ACC112 (cell line): ENCODE results near the gene FAHD2A.
"Not testable (repeated sequence)": the region's sequence is repeated elsewhere in the genome, so short reads cannot be mapped to it uniquely, and the experiment has no call there.

Experiments
- H2AFZ ChIP-seq: fragments of 200-600 bp; sonication (generic); one replicate; pipeline ENCODE4 v1.6.0; 2017; ENCODE audit warnings: antibody characterized with exemption, low read length; ENCODE audit not compliant: unreplicated experiment
- H3K27ac ChIP-seq: fragments of 200-600 bp; sonication (generic); 2 replicates; pipeline ENCODE4 v1.5.1; 2014; ENCODE audit warnings: low read depth, mild to moderate bottlenecking, antibody characterized with exemption, low read length, moderate library complexity
- H3K27me3 ChIP-seq: fragments of 200-600 bp; sonication (generic); 2 replicates; pipeline ENCODE4 v1.6.1; 2014; ENCODE audit warnings: mild to moderate bottlenecking, antibody characterized with exemption, low read length, moderate library complexity, mixed read lengths; ENCODE audit not compliant: insufficient read depth
- H3K36me3 ChIP-seq: fragments of 200-600 bp; sonication (generic); 2 replicates; pipeline ENCODE4 v1.6.1; 2016; ENCODE audit warnings: mild to moderate bottlenecking, antibody characterized with exemption, low read length, moderate library complexity, mixed read lengths; ENCODE audit not compliant: insufficient read depth
- H3K4me1 ChIP-seq: fragments of 200-600 bp; sonication (generic); one replicate; pipeline ENCODE4 v1.6.1; 2016; ENCODE audit warnings: low read length, mixed read lengths; ENCODE audit not compliant: insufficient read depth, unreplicated experiment, control insufficient read depth
- H3K4me3 ChIP-seq: fragments of 200-600 bp; sonication (generic); 2 replicates; pipeline ENCODE4 v1.5.1; 2014; ENCODE audit warnings: mild to moderate bottlenecking, low read depth, low read length
- H3K79me2 ChIP-seq: fragments of 200-600 bp; sonication (generic); one replicate; pipeline ENCODE4 v1.6.0; 2016; ENCODE audit warnings: low read length; ENCODE audit not compliant: control insufficient read depth, unreplicated experiment, insufficient read depth

Gene FAHD2A

DNA sequence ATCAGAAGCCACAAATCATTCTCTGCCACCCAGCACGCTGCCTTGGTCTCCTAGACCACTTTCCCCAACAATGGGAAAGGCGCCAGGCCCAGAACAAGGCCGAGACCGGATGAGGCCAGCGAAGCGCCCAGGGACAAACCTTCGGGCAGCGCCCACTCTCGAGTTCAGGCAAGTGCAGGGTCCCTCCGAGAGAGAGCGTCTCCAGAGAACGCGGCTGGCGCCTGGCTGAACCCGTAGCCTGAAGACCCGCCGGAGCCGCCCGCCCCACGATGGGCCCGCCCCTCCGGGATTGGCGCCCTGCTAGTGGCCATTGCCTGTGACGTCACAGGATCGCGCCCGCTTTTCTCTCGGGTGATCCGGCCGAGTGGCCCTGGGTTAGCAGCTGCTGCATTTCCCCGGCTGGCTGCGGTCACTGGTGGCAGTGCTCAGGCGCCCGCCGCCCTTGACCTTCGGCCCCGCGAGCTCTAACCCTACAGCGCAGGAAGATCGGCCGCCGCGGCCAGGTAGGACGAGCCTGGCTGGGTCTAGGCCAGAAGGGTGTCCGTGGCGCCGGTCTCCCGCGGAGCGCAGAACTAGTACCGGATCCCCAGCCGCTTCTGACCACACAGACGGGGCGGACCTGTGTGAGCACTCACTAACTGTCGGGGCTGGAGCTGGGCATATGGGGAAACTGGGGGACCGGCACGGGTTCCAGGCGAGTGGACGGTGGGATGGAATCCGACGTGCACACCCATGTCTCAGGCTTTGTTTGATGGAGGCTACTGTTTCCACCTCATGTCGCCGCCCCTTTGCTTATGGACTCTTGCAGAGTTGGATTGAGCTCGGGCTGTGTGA lies at the start of gene FAHD2A:
Gene FAHD2A (plus strand): TSS at position 339 of the 834 bp plus-strand sequence. CDS start 2,851 bp downstream, outside the sequence.
- peaks cover 12% of the 10 kb centered on the region for H3K4me1 ChIP-seq
- H3K27ac ChIP-seq: peak within 1 kb of the TSS; percentile 23; the same call in 1 of the 2 replicates
- H3K79me2 ChIP-seq: peaks cover 24% of the 10 kb centered on the region
- peak within 1 kb of the TSS; percentile 93 for H3K4me3 ChIP-seq
- no peaks in the 10 kb centered on the region for H3K27me3 ChIP-seq
- H3K36me3 ChIP-seq: no peaks in the 10 kb centered on the region
- H2AFZ ChIP-seq: peak within 1 kb of the TSS; percentile 98

DNA sequence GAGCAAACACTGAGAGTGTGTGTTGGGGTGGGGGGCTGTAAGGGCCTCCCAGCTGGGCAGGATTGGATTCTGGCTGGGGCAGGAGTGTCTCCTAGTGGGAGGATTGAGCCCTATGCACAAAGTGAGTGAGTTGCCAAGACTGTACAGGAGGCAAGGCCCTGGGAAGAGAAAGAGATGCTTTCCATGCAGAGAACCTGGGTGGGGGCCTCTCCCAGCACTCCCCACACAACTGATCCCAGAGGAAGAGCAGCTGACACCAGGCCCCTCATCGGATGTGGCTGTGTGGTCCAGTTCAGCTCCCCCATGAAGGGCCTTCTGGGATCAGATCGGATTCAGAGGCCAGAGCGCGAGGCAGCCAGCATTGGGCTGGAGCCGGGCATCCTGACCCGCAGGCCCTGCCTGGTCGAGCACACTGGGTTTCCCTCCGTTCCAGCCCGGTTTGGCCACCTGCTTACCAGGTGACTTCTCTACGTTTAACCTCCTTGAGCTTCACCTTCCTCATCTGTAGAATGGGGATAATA lies 49.4 kb upstream of the FAHD2A start:
- Histone ChIP-seq H3K4me1 (no peaks in the 10 kb centered on the region), H3K27me3 (no peaks in the 10 kb centered on the region), H3K4me3 (no peak overlapping the region), H2AFZ (no peak overlapping the region), H3K79me2 (peaks cover 6% of the 10 kb centered on the region), H3K27ac (no peak overlapping the region), H3K36me3 (no peaks in the 10 kb centered on the region)

DNA sequence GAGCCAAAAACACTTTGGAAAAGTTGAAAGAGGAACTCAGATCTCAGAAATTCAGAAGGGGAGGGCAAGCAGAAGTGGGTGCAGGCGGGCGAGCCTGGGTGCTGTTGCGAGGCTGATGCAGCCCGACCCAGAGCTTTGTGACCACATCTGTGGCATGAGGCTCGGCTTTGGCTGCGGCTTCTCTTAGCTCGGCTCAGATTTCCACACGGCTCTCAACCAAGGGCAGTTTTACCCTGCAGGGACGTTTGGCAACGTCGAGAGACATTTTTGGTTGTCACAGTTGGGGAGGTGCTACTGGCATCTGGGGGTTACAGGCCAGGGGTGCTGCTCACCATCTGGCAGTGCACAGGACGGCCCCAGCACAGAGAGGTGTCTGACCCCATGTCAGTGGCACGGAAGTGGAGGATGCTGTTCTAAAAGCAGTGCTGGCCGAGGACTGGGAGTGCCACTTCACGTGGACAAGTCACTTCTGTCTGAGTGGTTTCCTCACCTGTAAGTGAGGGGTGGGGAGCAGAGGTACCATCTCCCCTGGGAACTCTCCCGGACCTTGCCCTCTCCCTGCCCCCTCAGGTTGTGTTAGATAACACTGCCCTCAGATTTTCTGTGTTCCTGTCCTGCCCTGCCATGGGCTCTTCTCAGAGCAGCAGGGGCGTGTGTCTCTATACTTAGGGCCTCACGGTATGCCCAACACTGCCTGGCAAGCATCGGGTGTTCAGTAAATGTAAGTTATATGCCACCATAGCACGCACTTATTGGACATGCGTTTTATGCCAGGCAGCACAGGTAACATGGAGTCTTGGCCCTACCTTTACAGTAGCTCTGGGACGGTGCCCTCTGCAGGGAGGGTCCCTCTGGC lies 48.7 kb upstream of the FAHD2A start:
- Histone ChIP-seq H3K79me2 (peaks cover 9% of the 10 kb centered on the region), H3K4me1 (peaks cover 3% of the 10 kb centered on the region), H3K36me3 (no peaks in the 10 kb centered on the region), H3K27me3 (no peaks in the 10 kb centered on the region), H3K4me3 (no peak overlapping the region), H3K27ac (no peak overlapping the region), H2AFZ (no peak overlapping the region)

DNA sequence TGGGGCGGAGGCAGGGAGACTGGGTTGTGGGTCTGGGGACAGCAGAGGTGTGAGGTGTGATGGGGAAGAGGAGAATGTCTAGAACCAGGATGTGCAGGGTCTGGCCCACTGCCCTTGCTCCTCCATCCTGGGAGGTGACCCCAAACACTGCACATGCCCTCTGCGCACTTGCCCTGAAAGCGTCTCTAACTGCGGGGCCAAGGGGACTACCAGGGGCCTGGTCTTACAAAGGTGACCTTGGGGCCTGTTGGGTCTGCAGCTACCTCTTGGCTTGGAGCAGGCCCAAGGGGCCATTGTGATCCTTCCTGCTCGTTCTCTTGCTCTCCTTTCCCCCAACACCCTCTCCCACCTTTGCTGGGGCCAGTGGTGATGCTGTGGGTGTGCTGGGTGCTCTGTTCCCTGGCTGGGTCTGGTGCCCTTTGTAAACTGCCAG lies 48.0 kb upstream of the FAHD2A start:
- Histone ChIP-seq H3K4me1 (peaks cover 9% of the 10 kb centered on the region), H3K27ac (no peak overlapping the region), H3K79me2 (peaks cover 9% of the 10 kb centered on the region), H3K27me3 (no peaks in the 10 kb centered on the region), H3K36me3 (no peaks in the 10 kb centered on the region), H2AFZ (no peak overlapping the region), H3K4me3 (no peak overlapping the region)

GRCh38 chr2:95354925-95355324 lies 47.6 kb upstream of the FAHD2A start:
- no peak overlapping the region for H2AFZ ChIP-seq
- peaks cover 9% of the 10 kb centered on the region for H3K79me2 ChIP-seq
- no peak overlapping the region for H3K4me3 ChIP-seq
- H3K4me1 ChIP-seq: peaks cover 10% of the 10 kb centered on the region
- no peaks in the 10 kb centered on the region for H3K36me3 ChIP-seq
- no peak overlapping the region for H3K27ac ChIP-seq
- H3K27me3 ChIP-seq: no peaks in the 10 kb centered on the region

GRCh38 chr2:95355486-95355885 lies 47.0 kb upstream of the FAHD2A start:
- H2AFZ ChIP-seq, H3K36me3 ChIP-seq, H3K27ac ChIP-seq, H3K79me2 ChIP-seq, H3K27me3 ChIP-seq, H3K4me3 ChIP-seq, H3K4me1 ChIP-seq: not testable (repeated sequence)

GRCh38 chr2:95356821-95357700 lies 45.4 kb upstream of the FAHD2A start:
- no peaks in the 10 kb centered on the region for H3K36me3 ChIP-seq
- H3K4me3 ChIP-seq: no peak overlapping the region
- H3K79me2 ChIP-seq: peaks cover 9% of the 10 kb centered on the region
- H3K4me1 ChIP-seq: peaks cover 10% of the 10 kb centered on the region
- H3K27ac ChIP-seq: no peak overlapping the region
- no peaks in the 10 kb centered on the region for H3K27me3 ChIP-seq
- no peak overlapping the region for H2AFZ ChIP-seq

DNA sequence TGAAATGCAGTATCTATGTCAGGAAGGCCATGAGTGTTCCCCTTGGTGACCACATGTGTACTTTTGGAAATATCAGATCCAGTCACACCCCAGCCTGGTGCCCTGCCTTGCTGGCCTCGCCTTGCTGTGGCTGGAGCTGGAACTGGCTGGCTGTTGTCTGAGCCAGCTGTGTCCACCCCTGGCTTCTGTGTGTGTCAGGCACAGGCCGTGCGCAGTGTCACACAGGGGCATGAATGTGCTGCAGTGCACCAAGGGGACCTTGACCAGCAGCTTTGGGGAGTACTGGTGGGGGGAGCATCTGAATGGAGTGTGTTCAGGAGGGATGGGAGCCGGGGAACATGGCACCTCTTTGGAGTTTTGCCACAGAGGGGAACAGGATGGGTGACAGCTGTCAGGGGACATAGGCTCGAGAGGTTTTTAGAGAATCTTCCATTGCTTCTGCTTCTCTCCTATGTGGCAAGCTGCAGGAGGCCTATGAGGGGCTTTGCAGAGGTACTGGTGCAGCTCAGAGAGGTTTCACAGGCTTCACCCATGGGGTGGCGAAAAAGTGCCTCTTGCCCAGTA lies 44.7 kb upstream of the FAHD2A start:
- H3K4me1 ChIP-seq: peaks cover 10% of the 10 kb centered on the region
- H2AFZ ChIP-seq: no peak overlapping the region
- no peak overlapping the region for H3K27ac ChIP-seq
- H3K27me3 ChIP-seq: no peaks in the 10 kb centered on the region
- no peak overlapping the region for H3K4me3 ChIP-seq
- peaks cover 9% of the 10 kb centered on the region for H3K79me2 ChIP-seq
- H3K36me3 ChIP-seq: no peaks in the 10 kb centered on the region

DNA sequence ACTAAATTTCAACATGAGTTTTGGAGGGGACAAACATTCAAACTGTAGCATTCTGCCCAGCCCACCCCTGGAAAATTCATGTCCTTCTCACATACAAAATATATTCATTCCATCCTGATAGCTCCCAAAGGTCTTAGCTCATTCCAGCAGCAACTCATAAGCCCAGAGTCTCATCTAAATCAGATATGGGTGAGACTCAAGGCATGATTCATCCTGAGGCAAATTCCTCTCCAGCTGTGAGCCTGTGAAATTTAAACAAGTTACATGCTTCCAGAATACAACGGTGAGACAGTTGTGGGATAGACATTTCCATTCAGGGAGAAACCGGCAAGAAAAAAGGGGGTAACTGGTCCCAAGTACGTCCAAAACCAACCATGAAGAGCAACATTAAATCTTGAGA lies 43.5 kb upstream of the FAHD2A start:
- H3K4me1 ChIP-seq: peaks cover 10% of the 10 kb centered on the region
- no peak overlapping the region for H3K4me3 ChIP-seq
- H3K79me2 ChIP-seq: peaks cover 9% of the 10 kb centered on the region
- no peaks in the 10 kb centered on the region for H3K36me3 ChIP-seq
- H2AFZ ChIP-seq: no peak overlapping the region
- no peaks in the 10 kb centered on the region for H3K27me3 ChIP-seq
- H3K27ac ChIP-seq: no peak overlapping the region

DNA sequence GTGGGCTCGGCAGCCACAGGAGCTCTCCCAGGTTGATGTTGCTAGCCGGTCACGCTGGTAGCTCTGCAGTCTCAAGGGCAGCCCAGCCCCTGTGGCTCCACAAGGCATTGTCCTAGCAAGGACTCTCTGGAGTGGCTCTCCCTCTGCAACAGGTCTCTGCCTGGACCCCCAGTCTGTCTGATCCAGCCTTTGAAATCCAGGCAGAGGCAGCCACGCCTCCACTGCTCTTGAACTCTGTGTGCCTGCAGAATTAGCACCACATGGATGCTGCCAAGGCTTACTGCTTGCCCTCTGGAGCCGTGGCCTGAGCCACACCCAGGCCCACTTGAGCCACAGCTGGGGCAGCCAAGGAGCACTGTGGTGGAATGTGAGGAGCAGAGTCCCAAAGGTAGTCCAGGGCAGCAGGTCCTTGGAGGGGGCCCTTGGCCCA lies 43.0 kb upstream of the FAHD2A start:
- H3K27ac ChIP-seq: no peak overlapping the region
- no peak overlapping the region for H2AFZ ChIP-seq
- H3K27me3 ChIP-seq: no peaks in the 10 kb centered on the region
- H3K4me1 ChIP-seq: peaks cover 10% of the 10 kb centered on the region
- H3K4me3 ChIP-seq: no peak overlapping the region
- peaks cover 9% of the 10 kb centered on the region for H3K79me2 ChIP-seq
- no peaks in the 10 kb centered on the region for H3K36me3 ChIP-seq
